Osteoblast (primary cell): ENCODE results near the gene SMIM23. TPM values are rescaled to one million over a fixed set of nuclear protein-coding genes. Genes with fewer than 3 reads are reported as not detected.

Experiments used
- DNase-seq: peaks from one replicate; pipeline ENCODE4 v3.0.0; 2011; ENCODE audit warnings: low spot score, mixed read lengths; ENCODE audit not compliant: insufficient read length; ENCODE audit errors: missing footprints
- H2AFZ ChIP-seq: 2 replicates; pipeline ENCODE4 v1.6.0; 2011; ENCODE audit warnings: mild to moderate bottlenecking, low read length
- H3K27ac ChIP-seq: 2 replicates; pipeline ENCODE4 v1.5.1; 2011; ENCODE audit warnings: mild to moderate bottlenecking, low read depth, low read length, moderate library complexity
- H3K27me3 ChIP-seq: 2 replicates; pipeline ENCODE4 v1.6.0; 2012; ENCODE audit warnings: mild to moderate bottlenecking, control low read depth, inconsistent platforms, low read length, moderate library complexity; ENCODE audit not compliant: insufficient read depth
- H3K36me3 ChIP-seq: 2 replicates; pipeline ENCODE4 v1.5.1; 2011; ENCODE audit warnings: mild to moderate bottlenecking, low read length, control low read depth, moderate library complexity; ENCODE audit not compliant: insufficient read depth
- H3K4me1 ChIP-seq: 2 replicates; pipeline ENCODE4 v1.5.1; 2011; ENCODE audit warnings: mild to moderate bottlenecking, low read length, control low read depth, moderate library complexity; ENCODE audit not compliant: insufficient read depth
- H3K4me2 ChIP-seq: 2 replicates; pipeline ENCODE4 v1.6.0; 2011; ENCODE audit warnings: mild to moderate bottlenecking, low read length; ENCODE audit not compliant: insufficient read depth
- H3K4me3 ChIP-seq: fragments of 200-600 bp; sonication (generic); 3 replicates; pipeline ENCODE4 v1.5.1; 2012; ENCODE audit warnings: mild to moderate bottlenecking, low read length, inconsistent platforms; ENCODE audit not compliant: insufficient read depth
- H3K79me2 ChIP-seq: 2 replicates; pipeline ENCODE4 v1.6.0; 2012; ENCODE audit warnings: mild to moderate bottlenecking, low read length, control low read depth, inconsistent platforms; ENCODE audit not compliant: insufficient read depth
- H3K9me3 ChIP-seq: 2 replicates; pipeline ENCODE4 v1.5.1; 2011; ENCODE audit warnings: low read depth, low read length, control low read depth
- H4K20me1 ChIP-seq: 2 replicates; pipeline ENCODE4 v1.6.0; 2012; ENCODE audit warnings: mild to moderate bottlenecking, low read length, control low read depth; ENCODE audit not compliant: insufficient read depth
- CTCF ChIP-seq: IDR thresholded peaks from 2 replicates; pipeline ENCODE4 v1.5.1; 2011; ENCODE audit warnings: mild to moderate bottlenecking, low read depth, low read length, moderate library complexity; ENCODE audit errors: extremely low read depth
- total RNA-seq: library from RNA; depleted of rRNA; stranded (reverse); fragments of >200 nt; gene quantifications from 2 replicates; pipeline ENCODE4 v1.2.3, GENCODE V29; 2012

Gene SMIM23
- total RNA-seq, 1 donor, result not detected

- no peak for TF ChIP-seq CTCF
- no peak overlapping the region for H3K4me2 ChIP-seq
- H3K4me3 ChIP-seq, result no peak overlapping the region
- H4K20me1 ChIP-seq, result no peaks in the 10 kb centered on the region
- peaks cover 9% of the 10 kb centered on the region for H3K4me1 ChIP-seq
- no peaks in the 10 kb centered on the region for H3K9me3 ChIP-seq
- H3K79me2 ChIP-seq, result no peaks in the 10 kb centered on the region
- H3K27me3 ChIP-seq, result peaks cover 34% of the 10 kb centered on the region
- H3K36me3 ChIP-seq, result no peaks in the 10 kb centered on the region
- DNase-seq, result no peak
- H3K27ac ChIP-seq, result no peak overlapping the region
- H2AFZ ChIP-seq, result no peak overlapping the region
These were observed 20.1 kb downstream of the SMIM23 start for GRCh38 chr5:171805746-171806145.

DNA sequence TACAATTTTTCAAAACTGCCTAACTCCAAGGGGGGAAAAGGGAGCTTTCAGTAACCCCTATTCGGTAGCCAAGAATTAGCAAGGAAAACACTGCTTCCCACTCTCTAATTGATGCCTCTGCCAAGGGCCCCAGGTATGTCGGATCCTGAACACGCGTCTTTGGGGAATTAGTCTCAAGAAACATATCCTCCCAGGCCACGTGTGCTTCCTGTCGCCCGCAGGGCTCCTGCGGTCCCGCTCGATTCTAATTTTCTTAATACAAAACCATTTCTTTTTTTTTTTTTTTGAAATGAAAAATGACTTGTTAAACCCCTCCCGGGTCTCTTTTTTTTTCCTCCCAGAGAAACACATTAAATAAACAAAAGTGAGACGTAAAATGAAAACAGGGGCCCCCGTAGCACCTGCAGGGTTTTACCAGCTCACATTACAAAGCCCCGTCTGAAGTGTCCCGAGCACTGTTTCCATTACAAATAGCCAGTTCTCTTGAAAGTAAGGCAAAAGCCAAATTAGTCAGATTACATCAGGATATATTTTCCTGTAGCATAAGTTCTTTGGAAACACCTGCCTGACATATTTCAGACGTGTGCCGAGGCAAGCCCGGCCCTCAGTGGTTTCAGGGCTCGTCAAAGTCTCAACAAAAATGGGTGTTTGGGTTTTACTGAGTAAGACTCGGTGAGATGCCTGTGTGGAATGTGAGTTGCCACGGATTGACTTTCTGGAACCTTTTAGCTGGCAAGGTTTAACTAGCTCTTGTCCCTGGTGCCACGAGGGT lies 21.5 kb downstream of the SMIM23 start:
- no peaks in the 10 kb centered on the region for H3K9me3 ChIP-seq
- H3K79me2 ChIP-seq, result no peaks in the 10 kb centered on the region
- H3K27ac ChIP-seq, result no peak overlapping the region
- no peaks in the 10 kb centered on the region for H3K36me3 ChIP-seq
- peak overlapping the region; percentile 46 for H3K4me2 ChIP-seq
- H3K4me3 ChIP-seq, result no peak overlapping the region
- peaks cover 39% of the 10 kb centered on the region for H3K27me3 ChIP-seq
- no peak overlapping the region for H2AFZ ChIP-seq
- H4K20me1 ChIP-seq, result no peaks in the 10 kb centered on the region
- no peak for TF ChIP-seq CTCF
- no peak for DNase-seq
- peaks cover 9% of the 10 kb centered on the region for H3K4me1 ChIP-seq

- Histone ChIP-seq H3K36me3 (no peaks in the 10 kb centered on the region), H3K4me2 (no peak overlapping the region), H3K9me3 (no peaks in the 10 kb centered on the region), H3K27ac (no peak overlapping the region), H3K4me3 (no peak overlapping the region), H4K20me1 (no peaks in the 10 kb centered on the region), H2AFZ (no peak overlapping the region), H3K4me1 (peaks cover 9% of the 10 kb centered on the region), H3K79me2 (no peaks in the 10 kb centered on the region), H3K27me3 (peaks cover 36% of the 10 kb centered on the region)
- no peak for DNase-seq
- no peak for TF ChIP-seq CTCF
These were observed 22.8 kb downstream of the SMIM23 start for GRCh38 chr5:171808453-171808852.

DNA sequence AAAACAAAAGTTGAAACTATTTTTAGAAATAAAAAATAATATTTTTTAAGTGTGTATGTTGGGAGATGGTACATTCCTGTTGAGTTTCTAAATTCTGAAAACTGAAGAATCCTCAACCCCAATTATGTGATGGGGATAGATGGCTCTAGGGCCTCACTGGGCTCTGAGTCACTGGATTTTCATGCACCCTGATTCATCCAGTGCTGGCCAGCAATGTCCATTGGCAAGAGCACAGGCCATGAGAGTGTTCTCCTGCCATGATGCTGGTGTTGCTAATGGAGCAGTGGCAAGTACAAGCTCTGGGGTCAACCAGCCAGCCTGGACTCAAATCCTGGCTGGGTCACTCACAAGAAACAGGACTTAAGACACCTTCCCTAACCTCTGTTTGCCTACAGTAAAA lies 23.3 kb downstream of the SMIM23 start:
- H3K9me3 ChIP-seq, result no peaks in the 10 kb centered on the region
- H3K79me2 ChIP-seq, result no peaks in the 10 kb centered on the region
- H3K27me3 ChIP-seq, result peaks cover 33% of the 10 kb centered on the region
- no peak overlapping the region for H2AFZ ChIP-seq
- H3K4me2 ChIP-seq, result no peak overlapping the region
- TF ChIP-seq CTCF, result no peak
- no peak overlapping the region for H3K4me3 ChIP-seq
- H3K4me1 ChIP-seq, result peaks cover 9% of the 10 kb centered on the region
- no peaks in the 10 kb centered on the region for H4K20me1 ChIP-seq
- peak; percentile 93 for DNase-seq
- no peak overlapping the region for H3K27ac ChIP-seq
- H3K36me3 ChIP-seq, result no peaks in the 10 kb centered on the region
